Neural cell (in vitro differentiated cells): ENCODE results near the gene KLK3. TPM values are rescaled to one million over a fixed set of nuclear protein-coding genes. Genes with fewer than 3 reads are reported as not detected.

Experiments used
- H2AFZ ChIP-seq: fragments of 200-600, 300-800 bp; sonication (generic), shearing (Covaris generic); 2 replicates; pipeline ENCODE4 v1.6.0; 2014; ENCODE audit warnings: low read depth, mild to moderate bottlenecking, antibody characterized with exemption, low read length, moderate library complexity
- H3F3A ChIP-seq: fragments of 200-600 bp; shearing (Covaris generic); 2 replicates; pipeline ENCODE4 v1.6.1; 2016; ENCODE audit warnings: mild to moderate bottlenecking, moderate library complexity, mixed read lengths, antibody characterized with exemption, low read length; ENCODE audit not compliant: insufficient read depth, poor library complexity, severe bottlenecking
- H3K27ac ChIP-seq: fragments of 200-600, 300-800 bp; sonication (generic), shearing (Covaris generic); 2 replicates; pipeline ENCODE4 v1.5.1; 2014; ENCODE audit warnings: mild to moderate bottlenecking, low read length, moderate library complexity
- H3K27me3 ChIP-seq: fragments of 300-800, 200-600 bp; sonication (generic), shearing (Covaris generic); 2 replicates; pipeline ENCODE4 v1.6.0; 2014; ENCODE audit warnings: mild to moderate bottlenecking, low read depth, low read length, moderate library complexity; ENCODE audit not compliant: insufficient read depth
- H3K36me3 ChIP-seq: fragments of 300-800, 200-600 bp; sonication (generic), shearing (Covaris generic); 2 replicates; pipeline ENCODE4 v1.5.1; 2014; ENCODE audit warnings: mild to moderate bottlenecking, antibody characterized with exemption, low read length, moderate library complexity; ENCODE audit not compliant: insufficient read depth
- H3K4me2 ChIP-seq: fragments of 300-800, 200-600 bp; sonication (generic), shearing (Covaris generic); 2 replicates; pipeline ENCODE4 v1.6.0; 2014; ENCODE audit warnings: mild to moderate bottlenecking, low read length
- H3K4me3 ChIP-seq: fragments of 300-800, 200-600 bp; sonication (generic), shearing (Covaris generic); 2 replicates; pipeline ENCODE4 v1.5.1; 2014; ENCODE audit warnings: mild to moderate bottlenecking, low read length, moderate library complexity
- H3K79me2 ChIP-seq: fragments of 200-600 bp; shearing (Covaris generic); replicated peaks from 2 replicates; pipeline ENCODE4 v1.6.0; 2014; ENCODE audit warnings: mild to moderate bottlenecking, low read length, moderate library complexity; ENCODE audit not compliant: insufficient read depth
- H3K9ac ChIP-seq: fragments of 300-800, 200-600 bp; sonication (generic), shearing (Covaris generic); 2 replicates; pipeline ENCODE4 v1.6.1; 2016; ENCODE audit warnings: mild to moderate bottlenecking, low read length, mixed read lengths
- H3K9me2 ChIP-seq: fragments of 200-600 bp; shearing (Covaris generic); 2 replicates; pipeline ENCODE4 v1.6.1; 2016; ENCODE audit warnings: mild to moderate bottlenecking, low read length, mixed read lengths; ENCODE audit not compliant: insufficient read depth
- H3K9me3 ChIP-seq: fragments of 200-600, 300-800 bp; sonication (generic), shearing (Covaris generic); 2 replicates; pipeline ENCODE4 v1.6.1; 2016; ENCODE audit warnings: mild to moderate bottlenecking, mixed run types, low read length, moderate library complexity, mixed read lengths
- H4K20me1 ChIP-seq: fragments of 200-600 bp; shearing (Covaris generic); 2 replicates; pipeline ENCODE4 v1.6.1; 2016; ENCODE audit warnings: mild to moderate bottlenecking, mixed run types; ENCODE audit not compliant: insufficient read depth
- CTCF ChIP-seq: fragments of 450-650 bp; IDR thresholded peaks from 2 replicates; pipeline ENCODE4 v1.5.1; 2014; ENCODE audit warnings: antibody characterized with exemption, mild to moderate bottlenecking, moderate library complexity; ENCODE audit not compliant: poor library complexity, severe bottlenecking
- EP300 ChIP-seq: fragments of 450-650 bp; conservative IDR thresholded peaks from 2 replicates; pipeline ENCODE4 v1.6.1; 2014; ENCODE audit warnings: antibody characterized with exemption, mild to moderate bottlenecking, moderate library complexity; ENCODE audit not compliant: poor library complexity, severe bottlenecking
- EZH2 ChIP-seq: fragments of 200-600, 300-800 bp; shearing (Covaris generic), sonication (generic); IDR thresholded peaks from 2 replicates; pipeline ENCODE4 v1.6.1; 2014; ENCODE audit warnings: antibody characterized with exemption, low read length, borderline replicate concordance, mild to moderate bottlenecking; ENCODE audit not compliant: insufficient read depth, poor library complexity, severe bottlenecking
- MXI1 ChIP-seq: fragments of 450-650 bp; conservative IDR thresholded peaks from 2 replicates; pipeline ENCODE4 v1.6.1; 2014; ENCODE audit warnings: antibody characterized with exemption, mild to moderate bottlenecking; ENCODE audit not compliant: poor library complexity, severe bottlenecking
- POLR2AphosphoS5 ChIP-seq: IDR thresholded peaks from 2 replicates; pipeline ENCODE4 v1.6.1; 2012
- RAD21 ChIP-seq: fragments of 450-650 bp; conservative IDR thresholded peaks from 2 replicates; pipeline ENCODE4 v1.6.1; 2014; ENCODE audit warnings: antibody characterized with exemption, mild to moderate bottlenecking, moderate library complexity
- REST ChIP-seq: IDR thresholded peaks from 2 replicates; pipeline ENCODE4 v1.6.1; 2012; ENCODE audit warnings: borderline replicate concordance
- SMC3 ChIP-seq: fragments of 450-650 bp; conservative IDR thresholded peaks from 2 replicates; pipeline ENCODE4 v1.6.1; 2014; ENCODE audit warnings: antibody characterized with exemption, mild to moderate bottlenecking, moderate library complexity; ENCODE audit not compliant: poor library complexity
- TAF1 ChIP-seq: IDR thresholded peaks from 2 replicates; pipeline ENCODE4 v1.6.1; 2012; ENCODE audit warnings: low read depth
- polyA plus RNA-seq: library from polyadenylated mRNA; depleted of rRNA; stranded (reverse); fragments of >200 nt; gene quantifications from 2 replicates; pipeline ENCODE4 v1.2.3, GENCODE V29; 2014

Gene KLK3
- polyA plus RNA-seq, 1 donor from 2014 or later = not detected

- Histone ChIP-seq H3K9ac (no peak overlapping the region), H3K27me3 (peaks cover 1% of the 10 kb centered on the region), H3K79me2 (no peaks in the 10 kb centered on the region), H3K4me2 (no peak overlapping the region), H3K4me3 (no peak overlapping the region), H4K20me1 (no peaks in the 10 kb centered on the region), H2AFZ (no peak overlapping the region), H3K27ac (no peak overlapping the region), H3F3A (no peaks in the 10 kb centered on the region), H3K9me2 (no peaks in the 10 kb centered on the region), H3K36me3 (no peaks in the 10 kb centered on the region), H3K9me3 (no peaks in the 10 kb centered on the region)
- no peak for TF ChIP-seq POLR2AphosphoS5
- no peak for TF ChIP-seq RAD21
- TF ChIP-seq EP300 = no peak
These were observed 24.9 kb upstream of the KLK3 start for GRCh38 chr19:50829801-50830200.

- no peak for TF ChIP-seq POLR2AphosphoS5
- TF ChIP-seq TAF1 = no peak
- TF ChIP-seq RAD21 = no peak
- TF ChIP-seq CTCF = no peak
- no peak for TF ChIP-seq REST
- no peak for TF ChIP-seq EZH2
- TF ChIP-seq SMC3 = no peak
- TF ChIP-seq EP300 = no peak
- no peak for TF ChIP-seq MXI1
- H3K9me3 ChIP-seq = no peaks in the 10 kb centered on the region
These were observed 24.3 kb upstream of the KLK3 start for GRCh38 chr19:50830266-50831025.

More at GRCh38 chr19:50830266-50831025, 24.3 kb upstream of the KLK3 start:
- H3K4me2 ChIP-seq = no peak overlapping the region
- peaks cover 8% of the 10 kb centered on the region for H3K27me3 ChIP-seq
- no peak overlapping the region for H3K27ac ChIP-seq
- H3K79me2 ChIP-seq = no peaks in the 10 kb centered on the region
- no peak overlapping the region for H2AFZ ChIP-seq
- no peaks in the 10 kb centered on the region for H4K20me1 ChIP-seq
- H3K9me2 ChIP-seq = no peaks in the 10 kb centered on the region
- no peak overlapping the region for H3K9ac ChIP-seq
- no peaks in the 10 kb centered on the region for H3K36me3 ChIP-seq
- no peaks in the 10 kb centered on the region for H3F3A ChIP-seq
- no peak overlapping the region for H3K4me3 ChIP-seq
